ENCODE measurements around the gene CDK2AP2.
"Not testable (repeated sequence)": the region's sequence is repeated elsewhere in the genome, so short reads cannot be mapped to it uniquely, and the experiment has no call there.

The CDK2AP2 gene

GRCh38 chr11:67507864-67508485 is at the start of gene CDK2AP2:
TSS of gene CDK2AP2 (minus strand) at chr11:67508162. CDS start at chr11:67508082, 80 bp downstream.
- peak; percentile 92 for DNase-seq (ENCODE audit: low spot score)

- no peak for DNase-seq (ENCODE audit: low spot score)
These were observed 48.3 kb upstream of the CDK2AP2 start for GRCh38 chr11:67556244-67556643.

GRCh38 chr11:67551697-67552096 is 43.7 kb upstream of the CDK2AP2 start:
- DNase-seq (ENCODE audit: low spot score): not testable (repeated sequence)

GRCh38 chr11:67551127-67551526 is 43.2 kb upstream of the CDK2AP2 start:
- no peak for DNase-seq (ENCODE audit: low spot score)

- no peak for DNase-seq (ENCODE audit: low spot score)
These were observed 40.7 kb upstream of the CDK2AP2 start for GRCh38 chr11:67548555-67549110.

- not testable (repeated sequence) for DNase-seq (ENCODE audit: low spot score)
These were observed 40.1 kb upstream of the CDK2AP2 start for GRCh38 chr11:67548112-67548511.

GRCh38 chr11:67545280-67545679 is 37.3 kb upstream of the CDK2AP2 start:
- no peak for DNase-seq (ENCODE audit: low spot score)

- no peak for DNase-seq (ENCODE audit: low spot score)
These were observed 36.8 kb upstream of the CDK2AP2 start for GRCh38 chr11:67544616-67545242.

GRCh38 chr11:67543585-67543984 is 35.6 kb upstream of the CDK2AP2 start:
- no peak for DNase-seq (ENCODE audit: low spot score)

- DNase-seq (ENCODE audit: low spot score): no peak
These were observed 35.0 kb upstream of the CDK2AP2 start for GRCh38 chr11:67542971-67543370.

- DNase-seq (ENCODE audit: low spot score): no peak
These were observed 34.2 kb upstream of the CDK2AP2 start for GRCh38 chr11:67542169-67542568.

- DNase-seq (ENCODE audit: low spot score): no peak
These were observed 33.2 kb upstream of the CDK2AP2 start for GRCh38 chr11:67541198-67541597.

GRCh38 chr11:67539550-67539949 is 31.6 kb upstream of the CDK2AP2 start:
- no peak for DNase-seq (ENCODE audit: low spot score)

GRCh38 chr11:67538823-67539505 is 31.0 kb upstream of the CDK2AP2 start:
- DNase-seq (ENCODE audit: low spot score): no peak

- DNase-seq (ENCODE audit: low spot score): no peak
These were observed 30.3 kb upstream of the CDK2AP2 start for GRCh38 chr11:67538306-67538705.

GRCh38 chr11:67535561-67535960 is 27.6 kb upstream of the CDK2AP2 start:
- no peak for DNase-seq (ENCODE audit: low spot score)

GRCh38 chr11:67534070-67534679 is 26.2 kb upstream of the CDK2AP2 start:
- DNase-seq (ENCODE audit: low spot score): no peak

- no peak for DNase-seq (ENCODE audit: low spot score)
These were observed 24.9 kb upstream of the CDK2AP2 start for GRCh38 chr11:67532889-67533288.

GRCh38 chr11:67530282-67530592 is 22.3 kb upstream of the CDK2AP2 start:
- DNase-seq (ENCODE audit: low spot score): no peak

- no peak for DNase-seq (ENCODE audit: low spot score)
These were observed 20.4 kb upstream of the CDK2AP2 start for GRCh38 chr11:67528376-67528775.

GRCh38 chr11:67525275-67525976 is 17.5 kb upstream of the CDK2AP2 start:
- DNase-seq (ENCODE audit: low spot score): no peak

GRCh38 chr11:67524480-67524808 is 16.5 kb upstream of the CDK2AP2 start:
- no peak for DNase-seq (ENCODE audit: low spot score)

Data from left forelimb (tissue), 1 donor.